ENCODE measurements around the gene MED22. TPM values are rescaled to one million over a fixed set of nuclear protein-coding genes. Genes with fewer than 3 reads are reported as not detected.

MED22 gene
- total RNA-seq, 1 experiment from 2014 or later = 13.8 TPM

GRCh38 chr9:133375724-133376654 is 28.1 kb upstream of the MED22 start, which contains the start of the genes STKLD1 and SURF4:
STKLD1 (plus strand) TSS chr9:133376366; CDS start chr9:133376474, 108 bp downstream.
SURF4 (minus strand) TSS chr9:133376060; CDS start chr9:133375969, 91 bp downstream.
- peak; percentile 94 for DNase-seq (ENCODE audit: low read depth)

DNA sequence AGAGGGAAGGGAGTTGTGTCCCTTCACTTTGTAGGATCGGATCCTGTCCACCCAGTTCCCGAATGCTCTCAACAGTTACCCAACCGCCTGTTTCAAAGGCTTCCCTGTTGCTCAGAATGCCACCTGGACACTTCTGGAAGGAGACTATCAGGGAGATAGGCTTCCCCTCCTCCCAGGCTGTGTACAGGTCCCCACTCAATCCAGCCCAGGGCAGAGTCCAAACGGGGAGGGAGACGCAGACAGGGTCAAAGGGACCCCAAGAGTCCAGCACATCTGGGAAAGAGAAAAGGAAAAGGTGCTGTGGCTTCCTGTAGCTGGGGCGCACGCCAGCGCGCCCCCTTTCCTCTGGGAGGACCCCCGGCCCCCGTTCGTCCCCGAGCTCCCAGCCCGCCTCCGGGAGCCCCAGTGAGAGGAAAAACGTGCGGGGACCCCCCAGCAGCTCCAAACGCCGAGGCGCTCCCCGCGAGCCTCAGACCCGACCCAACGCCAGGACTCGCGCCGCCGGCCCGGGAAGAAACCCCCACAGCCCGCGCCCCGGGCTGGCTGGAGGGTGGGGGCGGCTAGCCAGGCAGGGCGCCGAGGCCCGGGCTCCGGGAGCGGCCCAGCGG is 27.3 kb upstream of the MED22 start:
- peak; percentile 24 for DNase-seq (ENCODE audit: low read depth)

DNA sequence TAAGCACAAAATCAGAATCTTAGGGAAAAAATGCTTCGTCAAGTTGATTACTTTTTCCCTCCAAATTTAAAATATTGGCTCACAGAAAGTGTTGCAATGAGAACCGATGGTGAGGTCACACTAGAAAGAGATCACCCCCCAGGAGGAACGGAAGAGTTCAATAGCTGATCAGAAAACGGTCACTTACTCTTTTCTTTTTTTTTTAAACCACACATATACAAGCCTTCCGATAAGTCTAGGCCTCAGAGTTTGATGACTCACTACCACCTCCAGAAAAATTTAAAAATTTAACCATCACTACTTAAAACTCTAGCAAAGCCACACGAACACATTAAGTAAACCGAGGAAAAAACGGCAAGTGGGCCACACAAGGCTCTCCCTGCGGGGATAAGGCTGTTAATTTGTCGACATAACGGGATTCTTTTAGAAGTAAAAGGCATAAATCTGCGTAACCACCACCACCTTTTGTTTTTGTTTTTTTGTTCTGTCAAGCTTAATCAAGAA is 26.7 kb upstream of the MED22 start:
- DNase-seq (ENCODE audit: low read depth) = peak; percentile 46

DNA sequence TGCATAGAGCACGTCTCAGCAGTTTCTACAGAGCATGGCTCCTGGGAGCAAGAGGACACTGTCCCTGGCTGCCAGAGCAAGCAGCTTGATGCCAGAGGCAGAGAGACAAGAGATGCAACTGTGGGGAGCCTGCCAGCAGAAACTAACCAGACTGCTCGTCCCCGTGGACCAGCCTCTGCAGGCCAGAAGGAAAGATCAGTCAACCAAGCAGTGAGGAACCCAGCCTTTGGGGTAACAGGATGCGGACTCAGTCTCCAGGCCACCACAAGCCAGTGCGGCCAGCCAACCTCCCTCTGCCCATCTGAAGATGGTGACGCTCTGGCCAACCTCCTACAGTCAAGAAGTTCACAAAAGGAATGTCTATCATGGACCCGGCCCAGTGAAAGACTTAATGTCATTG is 24.2 kb upstream of the MED22 start:
- no peak for DNase-seq (ENCODE audit: low read depth)

GRCh38 chr9:133371261-133371711 is 23.4 kb upstream of the MED22 start:
- no peak for DNase-seq (ENCODE audit: low read depth)

GRCh38 chr9:133370685-133371084 is 22.8 kb upstream of the MED22 start:
- DNase-seq (ENCODE audit: low read depth) = no peak

- DNase-seq (ENCODE audit: low read depth) = no peak
Observed at GRCh38 chr9:133369933-133370332, 22.0 kb upstream of the MED22 start.

- DNase-seq (ENCODE audit: low read depth) = no peak
Observed at GRCh38 chr9:133369422-133369821, 21.5 kb upstream of the MED22 start.

- no peak for DNase-seq (ENCODE audit: low read depth)
Observed at GRCh38 chr9:133368249-133368881, 20.4 kb upstream of the MED22 start.

DNA sequence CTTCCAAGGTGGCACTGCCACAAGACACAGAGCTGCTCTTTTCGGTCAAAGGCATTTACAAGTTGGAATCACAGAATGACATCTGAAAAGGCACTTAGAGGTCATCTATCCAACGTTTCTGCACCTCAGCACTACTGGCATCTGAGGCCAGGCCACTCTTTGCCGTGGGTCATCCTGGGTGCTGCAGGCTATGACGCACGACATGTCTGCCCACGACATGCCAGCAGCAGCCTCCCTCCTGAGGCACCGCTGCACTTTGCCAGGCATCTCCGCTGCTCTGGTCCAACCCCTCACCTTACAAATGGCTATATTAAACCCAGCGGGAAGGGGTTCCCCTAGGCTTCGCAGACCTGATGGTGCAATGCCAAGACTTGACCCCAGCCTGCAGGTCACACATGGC is 19.8 kb upstream of the MED22 start:
- DNase-seq (ENCODE audit: low read depth) = no peak

DNA sequence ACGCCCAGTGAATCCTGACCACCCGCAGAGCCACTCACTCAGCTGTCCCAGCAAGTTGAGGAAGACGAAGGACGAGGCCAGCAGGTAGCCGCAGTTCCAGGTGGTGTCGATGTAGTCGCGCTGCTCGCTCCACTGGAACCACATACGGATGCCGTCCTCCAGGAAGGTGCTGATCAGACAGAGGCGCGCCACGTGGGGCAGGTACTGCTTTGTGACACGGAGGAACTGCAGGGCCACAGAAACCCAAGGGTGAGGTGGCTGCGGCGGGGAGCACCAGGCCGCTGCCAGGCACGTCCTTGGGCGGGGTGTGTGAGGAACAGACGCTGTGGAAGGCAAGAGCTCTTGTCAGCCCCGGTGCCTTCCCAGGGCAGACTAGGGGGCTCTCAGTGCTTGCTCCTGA is 19.3 kb upstream of the MED22 start:
- no peak for DNase-seq (ENCODE audit: low read depth)

GRCh38 chr9:133366435-133366834 is 18.5 kb upstream of the MED22 start:
- DNase-seq (ENCODE audit: low read depth) = no peak

DNA sequence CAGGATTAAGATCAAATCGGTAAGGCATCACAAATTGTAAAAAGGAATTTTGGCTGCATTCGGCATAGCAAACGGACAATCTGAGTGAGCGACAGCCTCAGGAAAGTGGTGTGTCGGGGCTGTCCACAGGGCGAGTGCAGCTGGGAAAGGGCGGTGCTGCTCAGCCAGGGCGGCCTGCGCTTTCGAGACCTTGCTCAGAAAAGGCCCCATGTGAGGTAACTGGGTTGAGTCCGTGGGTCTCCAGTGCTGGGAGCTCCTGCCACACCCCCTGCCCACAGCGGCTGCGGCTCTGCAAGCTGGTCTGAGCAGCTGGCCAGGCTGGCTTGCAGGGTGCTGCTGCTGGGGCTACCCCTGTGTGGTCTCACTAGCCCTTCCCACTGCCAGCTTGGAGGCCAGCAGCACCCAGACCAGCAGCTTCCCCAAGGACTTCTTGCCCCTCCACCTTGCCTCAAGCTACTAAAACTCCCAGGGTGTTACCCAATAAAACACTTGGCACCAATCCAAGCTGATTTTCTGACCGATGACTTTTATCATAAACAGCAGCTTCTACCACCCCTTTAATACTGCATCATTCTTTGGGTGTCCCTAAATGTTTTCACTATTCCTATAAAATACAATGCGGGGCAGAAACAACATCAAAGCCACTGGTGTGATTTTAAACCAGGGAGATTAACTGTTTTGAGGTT is 14.6 kb upstream of the MED22 start:
- no peak for DNase-seq (ENCODE audit: low read depth)

GRCh38 chr9:133361507-133362092 is 13.7 kb upstream of the MED22 start:
- no peak for DNase-seq (ENCODE audit: low read depth)

DNA sequence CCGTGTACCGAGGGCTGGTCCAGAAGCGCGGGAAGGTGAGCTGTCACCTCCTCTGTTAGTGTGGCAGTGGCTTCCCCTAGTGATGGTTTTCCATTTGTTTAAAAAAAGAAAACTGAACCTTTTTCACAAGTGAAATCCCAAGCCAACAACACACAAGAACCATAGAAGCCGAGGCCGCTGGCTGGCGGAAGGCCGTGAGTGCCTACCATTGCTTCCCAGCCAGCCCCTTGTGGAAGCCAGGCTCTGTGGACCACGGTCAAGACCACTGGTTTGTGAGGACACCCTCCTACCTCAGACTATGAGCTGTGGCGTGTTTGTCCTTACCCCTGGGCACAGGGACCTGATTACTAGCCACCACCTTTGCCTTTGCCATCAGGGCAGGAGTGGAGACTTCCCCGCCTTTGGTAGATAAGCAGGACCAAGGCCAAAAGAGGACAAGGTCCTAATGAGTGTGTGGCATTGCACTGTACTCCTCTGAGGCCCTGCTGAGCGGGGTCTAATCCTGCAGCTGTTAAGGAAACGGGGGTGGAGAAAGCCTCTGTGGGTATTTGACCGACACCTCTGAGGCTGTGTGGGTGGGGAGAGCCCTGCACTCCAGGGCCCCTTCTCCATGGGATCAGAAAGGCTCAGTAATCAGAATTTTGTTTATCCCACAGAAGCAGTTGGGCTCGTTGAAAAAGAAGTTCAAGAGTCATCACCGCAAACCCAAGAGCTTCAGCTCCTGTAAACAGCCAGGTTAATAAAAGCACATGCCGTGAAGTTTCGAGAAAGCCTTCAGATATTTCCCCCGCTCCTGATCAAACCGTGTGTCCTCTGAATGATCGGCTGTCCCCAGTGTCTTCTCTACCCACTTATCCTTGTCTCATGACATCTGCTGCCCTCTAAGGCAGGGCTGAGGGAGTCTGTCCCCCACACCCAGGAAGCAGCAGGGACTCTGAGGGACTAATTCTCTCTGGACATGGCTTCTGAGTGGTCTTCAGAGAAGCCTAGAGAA is 12.8 kb upstream of the MED22 start:
- no peak for DNase-seq (ENCODE audit: low read depth)

DNA sequence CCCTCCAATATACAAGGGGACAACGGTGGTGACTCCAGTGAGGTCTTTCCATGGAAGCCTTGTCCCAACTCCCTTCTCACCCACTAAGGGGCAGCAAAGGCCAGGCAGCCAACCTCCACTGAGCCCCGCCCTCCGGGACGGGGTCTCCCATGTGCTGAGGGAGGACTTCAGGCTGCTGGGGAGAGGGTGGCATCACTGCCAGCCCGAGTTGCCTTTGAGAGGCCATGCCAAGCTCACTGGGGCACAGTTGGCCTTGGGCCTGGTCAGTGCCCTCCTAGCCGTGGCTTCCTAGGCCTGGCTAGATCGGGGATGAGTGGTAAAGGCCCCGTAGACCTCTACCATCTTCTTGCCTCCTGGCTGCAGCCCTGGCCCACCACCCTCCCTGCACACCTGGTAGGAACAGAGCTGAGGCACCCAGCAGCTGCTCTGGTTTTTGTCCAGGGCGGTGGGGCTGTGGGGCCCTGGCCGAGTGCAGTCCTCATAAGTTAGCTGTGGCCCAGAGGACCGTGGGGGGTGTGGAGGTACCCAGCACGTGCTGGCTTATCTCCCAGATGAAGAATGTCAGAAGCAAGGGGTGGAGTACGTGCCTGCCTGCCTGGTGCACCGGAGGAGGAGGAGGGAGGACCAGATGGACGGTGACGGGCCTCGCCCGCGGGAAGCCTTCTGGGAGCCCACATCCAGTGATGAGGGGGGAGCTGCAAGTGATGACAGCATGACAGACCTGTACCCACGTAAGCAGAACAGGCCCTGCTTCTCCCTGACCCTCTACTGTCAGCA is 11.7 kb upstream of the MED22 start:
- no peak for DNase-seq (ENCODE audit: low read depth)

- no peak for DNase-seq (ENCODE audit: low read depth)
Observed at GRCh38 chr9:133357656-133358055, 9.7 kb upstream of the MED22 start.

- peak; percentile 77 for DNase-seq (ENCODE audit: low read depth)
Observed at GRCh38 chr9:133356391-133357091, 8.6 kb upstream of the MED22 start, which contains the start of the genes SURF1 and SURF2. SURF1 (minus strand) TSS chr9:133356487; CDS start chr9:133356453, 34 bp downstream. SURF2 (plus strand) TSS chr9:133356550; CDS start chr9:133356593, 43 bp downstream.
